ENCODE data around the gene ICE2.
A peak's percentile ranks its signal among the peaks of the same experiment; 100 is the strongest.

ICE2 gene

GRCh38 chr15:60373745-60374144, 105.2 kb downstream of the ICE2 start:
- Histone ChIP-seq H2BK120ac (ENCODE audit: low read depth, low read length) (no peak overlapping the region), H4K91ac (ENCODE audit: low read depth, low read length, poor library complexity) (no peak overlapping the region), H3K36me3 (replicated peaks in 1 of 2; ENCODE audit: control insufficient read depth in 2 of 2, insufficient read depth in 2 of 2, low read length in 2 of 2) (no peaks in the 10 kb centered on the region), H2BK12ac (ENCODE audit: low read length) (no peak overlapping the region), H3K4me1 (ENCODE audit: control insufficient read depth in 2 of 2, insufficient read depth in 1 of 2, low read depth in 1 of 2, low read length in 2 of 2) (peaks cover 28 to 30% of the 10 kb centered on the region in 2 donors), H3K4ac (ENCODE audit: low read length) (no peak overlapping the region), H4K8ac (ENCODE audit: low read depth, low read length) (no peak overlapping the region), H3K79me1 (ENCODE audit: low read depth, low read length) (no peaks in the 10 kb centered on the region), H3K4me2 (ENCODE audit: insufficient read depth, low read length, poor library complexity, severe bottlenecking) (no peak overlapping the region), H3K14ac (ENCODE audit: low read length) (no peak overlapping the region), H2BK15ac (ENCODE audit: low read length) (peak overlapping the region; percentile 24), H3K27me3 (ENCODE audit: control insufficient read depth in 3 of 3, insufficient read depth in 3 of 3, low read depth in 1 of 3, low read length in 3 of 3) (no peaks in the 10 kb centered on the region), H3K9me3 (replicated peaks in 1 of 2; ENCODE audit: control insufficient read depth in 2 of 2, insufficient read depth in 1 of 2, low read depth in 1 of 2, low read length in 2 of 2) (peaks cover 0 to 4% of the 10 kb centered on the region in 2 donors), H3K18ac (ENCODE audit: low read length) (peak overlapping the region; percentile 36), H3K23ac (ENCODE audit: low read depth, low read length, poor library complexity) (no peak overlapping the region), H2AFZ (ENCODE audit: low read length) (peak overlapping the region; percentile 73), H3K4me3 (ENCODE audit: low read length in 2 of 2) (no peak overlapping the region), H2AK5ac (ENCODE audit: low read depth, low read length) (no peak overlapping the region), H3K9ac (ENCODE audit: low read depth, low read length, poor library complexity) (peak overlapping the region; percentile 34), H2BK5ac (ENCODE audit: low read length) (no peak overlapping the region), H3K27ac (replicated peaks; ENCODE audit: low read length) (no peak overlapping the region)
- no peak for DNase-seq (ENCODE audit: low spot score)
- no CpG with 5 or more reads among the region's 2 CpGs for WGBS, 2 donors (ENCODE audit: extremely low coverage in 2 of 2, insufficient read length in 2 of 2, insufficient replicate concordance in 1 of 2)

GRCh38 chr15:60373327-60373726, 105.6 kb downstream of the ICE2 start:
- Histone ChIP-seq H3K79me1 (ENCODE audit: low read depth, low read length) (no peaks in the 10 kb centered on the region), H3K9me3 (replicated peaks in 1 of 2; ENCODE audit: control insufficient read depth in 2 of 2, insufficient read depth in 1 of 2, low read depth in 1 of 2, low read length in 2 of 2) (peaks cover 0 to 4% of the 10 kb centered on the region in 2 donors), H3K4me1 (ENCODE audit: control insufficient read depth in 2 of 2, insufficient read depth in 1 of 2, low read depth in 1 of 2, low read length in 2 of 2) (peaks cover 28 to 30% of the 10 kb centered on the region in 2 donors), H3K27me3 (ENCODE audit: control insufficient read depth in 3 of 3, insufficient read depth in 3 of 3, low read depth in 1 of 3, low read length in 3 of 3) (no peaks in the 10 kb centered on the region), H2BK5ac (ENCODE audit: low read length) (no peak overlapping the region), H3K23ac (ENCODE audit: low read depth, low read length, poor library complexity) (no peak overlapping the region), H3K27ac (replicated peaks; ENCODE audit: low read length) (no peak overlapping the region), H3K4me3 (ENCODE audit: low read length in 2 of 2) (no peak overlapping the region), H3K9ac (ENCODE audit: low read depth, low read length, poor library complexity) (no peak overlapping the region), H4K91ac (ENCODE audit: low read depth, low read length, poor library complexity) (no peak overlapping the region), H3K4me2 (ENCODE audit: insufficient read depth, low read length, poor library complexity, severe bottlenecking) (no peak overlapping the region), H2AK5ac (ENCODE audit: low read depth, low read length) (no peak overlapping the region), H3K14ac (ENCODE audit: low read length) (no peak overlapping the region), H3K18ac (ENCODE audit: low read length) (peak overlapping the region; percentile 39), H2BK120ac (ENCODE audit: low read depth, low read length) (no peak overlapping the region), H2BK15ac (ENCODE audit: low read length) (peak overlapping the region; percentile 24), H2AFZ (ENCODE audit: low read length) (peak overlapping the region; percentile 56), H4K8ac (ENCODE audit: low read depth, low read length) (no peak overlapping the region), H3K4ac (ENCODE audit: low read length) (no peak overlapping the region), H2BK12ac (ENCODE audit: low read length) (no peak overlapping the region), H3K36me3 (replicated peaks in 1 of 2; ENCODE audit: control insufficient read depth in 2 of 2, insufficient read depth in 2 of 2, low read length in 2 of 2) (no peaks in the 10 kb centered on the region)
- DNase-seq (ENCODE audit: low spot score): no peak
- no CpG with 5 or more reads among the region's 3 CpGs for whole genome bisulfite sequencing, 2 donors (ENCODE audit: extremely low coverage in 2 of 2, insufficient read length in 2 of 2, insufficient replicate concordance in 1 of 2)

GRCh38 chr15:60372756-60373155, 106.2 kb downstream of the ICE2 start:
- no peak overlapping the region for H3K27ac ChIP-seq (replicated peaks; ENCODE audit: low read length)
- H3K36me3 ChIP-seq (replicated peaks in 1 of 2; ENCODE audit: control insufficient read depth in 2 of 2, insufficient read depth in 2 of 2, low read length in 2 of 2): no peaks in the 10 kb centered on the region
- no CpG with 5 or more reads among the region's 1 CpG for WGBS, 2 donors (ENCODE audit: extremely low coverage in 2 of 2, insufficient read length in 2 of 2, insufficient replicate concordance in 1 of 2)

GRCh38 chr15:60372227-60372626, 106.7 kb downstream of the ICE2 start:
- Histone ChIP-seq H2BK120ac (ENCODE audit: low read depth, low read length) (no peak overlapping the region), H3K18ac (ENCODE audit: low read length) (no peak overlapping the region), H3K4me3 (ENCODE audit: low read length in 2 of 2) (no peak overlapping the region), H3K4ac (ENCODE audit: low read length) (no peak overlapping the region), H3K4me1 (ENCODE audit: control insufficient read depth in 2 of 2, insufficient read depth in 1 of 2, low read depth in 1 of 2, low read length in 2 of 2) (peaks cover 28 to 30% of the 10 kb centered on the region in 2 donors), H3K79me1 (ENCODE audit: low read depth, low read length) (no peaks in the 10 kb centered on the region), H2AK5ac (ENCODE audit: low read depth, low read length) (no peak overlapping the region), H2BK15ac (ENCODE audit: low read length) (no peak overlapping the region), H3K9me3 (replicated peaks in 1 of 2; ENCODE audit: control insufficient read depth in 2 of 2, insufficient read depth in 1 of 2, low read depth in 1 of 2, low read length in 2 of 2) (peaks cover 0 to 4% of the 10 kb centered on the region in 2 donors), H4K8ac (ENCODE audit: low read depth, low read length) (no peak overlapping the region), H3K27ac (replicated peaks; ENCODE audit: low read length) (no peak overlapping the region), H4K91ac (ENCODE audit: low read depth, low read length, poor library complexity) (no peak overlapping the region), H3K23ac (ENCODE audit: low read depth, low read length, poor library complexity) (no peak overlapping the region), H3K9ac (ENCODE audit: low read depth, low read length, poor library complexity) (no peak overlapping the region), H2BK12ac (ENCODE audit: low read length) (no peak overlapping the region), H3K14ac (ENCODE audit: low read length) (no peak overlapping the region), H2BK5ac (ENCODE audit: low read length) (no peak overlapping the region), H3K27me3 (ENCODE audit: control insufficient read depth in 3 of 3, insufficient read depth in 3 of 3, low read depth in 1 of 3, low read length in 3 of 3) (no peaks in the 10 kb centered on the region), H3K4me2 (ENCODE audit: insufficient read depth, low read length, poor library complexity, severe bottlenecking) (no peak overlapping the region), H3K36me3 (replicated peaks in 1 of 2; ENCODE audit: control insufficient read depth in 2 of 2, insufficient read depth in 2 of 2, low read length in 2 of 2) (no peaks in the 10 kb centered on the region), H2AFZ (ENCODE audit: low read length) (no peak overlapping the region)
- no CpG with 5 or more reads among the region's 4 CpGs for WGBS, 2 donors (ENCODE audit: extremely low coverage in 2 of 2, insufficient read length in 2 of 2, insufficient replicate concordance in 1 of 2)
- no peak for DNase-seq (ENCODE audit: low spot score)

More at GRCh38 chr15:60372756-60373155, 106.2 kb downstream of the ICE2 start:
- no peak overlapping the region for H2BK15ac ChIP-seq (ENCODE audit: low read length)
- no peak overlapping the region for H2BK120ac ChIP-seq (ENCODE audit: low read depth, low read length)
- peaks cover 0 to 4% of the 10 kb centered on the region in 2 donors for H3K9me3 ChIP-seq (replicated peaks in 1 of 2; ENCODE audit: control insufficient read depth in 2 of 2, insufficient read depth in 1 of 2, low read depth in 1 of 2, low read length in 2 of 2)
- H4K8ac ChIP-seq (ENCODE audit: low read depth, low read length): no peak overlapping the region
- H3K79me1 ChIP-seq (ENCODE audit: low read depth, low read length): no peaks in the 10 kb centered on the region
- H3K23ac ChIP-seq (ENCODE audit: low read depth, low read length, poor library complexity): no peak overlapping the region
- no peak overlapping the region for H2BK5ac ChIP-seq (ENCODE audit: low read length)
- DNase-seq (ENCODE audit: low spot score): no peak
- no peak overlapping the region for H4K91ac ChIP-seq (ENCODE audit: low read depth, low read length, poor library complexity)
- no peaks in the 10 kb centered on the region for H3K27me3 ChIP-seq (ENCODE audit: control insufficient read depth in 3 of 3, insufficient read depth in 3 of 3, low read depth in 1 of 3, low read length in 3 of 3)
- H3K18ac ChIP-seq (ENCODE audit: low read length): no peak overlapping the region
- no peak overlapping the region for H2AK5ac ChIP-seq (ENCODE audit: low read depth, low read length)
- H3K4ac ChIP-seq (ENCODE audit: low read length): no peak overlapping the region
- H3K9ac ChIP-seq (ENCODE audit: low read depth, low read length, poor library complexity): no peak overlapping the region
- no peak overlapping the region for H2BK12ac ChIP-seq (ENCODE audit: low read length)
- H3K14ac ChIP-seq (ENCODE audit: low read length): no peak overlapping the region
- no peak overlapping the region for H2AFZ ChIP-seq (ENCODE audit: low read length)
- H3K4me2 ChIP-seq (ENCODE audit: insufficient read depth, low read length, poor library complexity, severe bottlenecking): no peak overlapping the region
- peaks cover 28 to 30% of the 10 kb centered on the region in 2 donors for H3K4me1 ChIP-seq (ENCODE audit: control insufficient read depth in 2 of 2, insufficient read depth in 1 of 2, low read depth in 1 of 2, low read length in 2 of 2)
- H3K4me3 ChIP-seq (ENCODE audit: low read length in 2 of 2): no peak overlapping the region

Measured in neuronal stem cell (in vitro differentiated cells).